ENCODE results near the gene CBR4. TPM values are rescaled to one million over a fixed set of nuclear protein-coding genes. Genes with fewer than 3 reads are reported as not detected.

CBR4 gene
- total and polyA plus RNA-seq, 2 donors (not counting 3 experiments of a cell fraction or from before 2014, with no cell fraction given): 4.8 to 26.3 TPM

- no peaks in the 10 kb centered on the region for H4K20me1 ChIP-seq (replicated peaks; ENCODE audit: control insufficient read depth, extremely low read depth, insufficient read depth, low read length)
- H3K36me3 ChIP-seq (ENCODE audit: control insufficient read depth in 2 of 2, extremely low read depth in 1 of 2, insufficient read depth in 2 of 2, low read length in 2 of 2): no peaks in the 10 kb centered on the region
- DNase-seq (ENCODE audit: low read depth, low spot score) (no peak), FAIRE-seq (no peak)
- H3K4me3 ChIP-seq (replicated peaks in 1 of 3; ENCODE audit: insufficient read depth in 1 of 3, low read depth in 1 of 3, low read length in 3 of 3): no peak overlapping the region
- no peak overlapping the region for H3K9ac ChIP-seq (replicated peaks; ENCODE audit: extremely low read depth, insufficient read depth, low read length)
- dilution Hi-C loops (cut with MboI; ENCODE audit: extremely low pct_ligation_motif_present, low sequenced_read_pairs): no loop called here
- ChIA-PET CTCF (interaction anchor here (0.5 kb wide), 1 partner anchor 323 kb away, joined by 3 read pairs; no protein-coding TSS in a partner anchor), POLR2A (interaction anchor here (0.6 kb wide), 1 partner anchor 840 kb away, joined by 3 read pairs; no protein-coding TSS in a partner anchor)
- peaks cover 19% of the 10 kb centered on the region for H3K4me1 ChIP-seq (ENCODE audit: control insufficient read depth, extremely low read depth, insufficient read depth, low read length)
- no peak overlapping the region for H2AFZ ChIP-seq (ENCODE audit: low read depth, low read length)
- no TSS peak for BruUV-seq (replicated peaks)
- no peak for TF ChIP-seq GATA2 (IDR thresholded peaks at IDR 0.05; ENCODE audit: insufficient read depth, insufficient read length, low read depth, low read length)
- no peak for TF ChIP-seq EZH2 (IDR thresholded peaks at IDR 0.05; ENCODE audit: borderline replicate concordance, low read depth, low read length, severe bottlenecking)
- no peak for TF ChIP-seq CTCF (IDR thresholded peaks at IDR 0.05; ENCODE audit: extremely low read depth in 1 of 2, insufficient read depth in 1 of 2, low read depth in 1 of 2, low read length in 2 of 2)
- TF ChIP-seq POLR2A (IDR thresholded peaks at IDR 0.05; ENCODE audit: low read depth, low read length): no peak
- TF ChIP-seq JUN (IDR thresholded peaks at IDR 0.05; ENCODE audit: borderline replicate concordance, insufficient read depth, insufficient read length, low read depth): no peak
- no peak for TF ChIP-seq MYC (IDR thresholded peaks at IDR 0.05; ENCODE audit: low read depth, low read length)
- TF ChIP-seq MAX (IDR thresholded peaks at IDR 0.05; ENCODE audit: insufficient read depth, insufficient read length): no peak
- no peak for TF ChIP-seq POLR2AphosphoS5 (IDR thresholded peaks at IDR 0.05; ENCODE audit: insufficient read depth, low read depth, low read length)
- TF ChIP-seq FOS (IDR thresholded peaks at IDR 0.05; ENCODE audit: borderline replicate concordance, insufficient read depth, low read length): no peak
- no peak overlapping the region for H3K27ac ChIP-seq (ENCODE audit: insufficient read depth, low read depth, low read length)
- no peaks in the 10 kb centered on the region for H3K9me1 ChIP-seq (replicated peaks; ENCODE audit: control insufficient read depth, extremely low read depth, insufficient read depth, low read length)
- no peak overlapping the region for H3K4me2 ChIP-seq (ENCODE audit: insufficient read depth, low read length)
- peaks cover 7% of the 10 kb centered on the region for H3K79me2 ChIP-seq (ENCODE audit: control insufficient read depth, insufficient read depth, low read length)
- no peaks in the 10 kb centered on the region for H3K9me3 ChIP-seq (replicated peaks; ENCODE audit: control insufficient read depth, insufficient read depth, low read length)
- intact Hi-C loops (cut with micrococcal nuclease): loop anchor here (5.0 kb wide), 1 partner anchor 300 kb away; no protein-coding TSS in a partner anchor
- no peaks in the 10 kb centered on the region for H3K27me3 ChIP-seq (ENCODE audit: control insufficient read depth in 2 of 2, insufficient read depth in 2 of 2, low read length in 2 of 2)
Observed at GRCh38 chr4:169012049-169012448, 2.0 kb upstream of the CBR4 start.
